Measurements from ENCODE around the gene VBP1.

The VBP1 gene

DNA sequence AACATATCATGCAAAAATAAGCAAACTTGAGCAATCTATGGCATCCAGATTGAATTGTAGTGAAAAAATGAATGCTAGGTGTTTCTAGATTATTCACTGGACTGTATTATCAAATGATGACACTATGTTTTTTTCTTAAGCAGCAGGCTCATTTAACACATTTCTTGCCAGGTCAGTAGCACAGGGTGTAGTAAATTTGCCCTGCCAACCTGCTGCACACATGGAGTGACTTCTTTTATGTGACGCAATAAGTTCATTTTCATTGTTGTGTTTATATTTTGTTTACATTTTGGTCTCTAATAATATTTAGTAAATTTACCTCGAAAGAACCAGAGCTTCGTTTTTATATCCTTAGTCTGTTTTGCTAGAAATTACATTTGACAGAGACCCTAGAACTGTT, 9.5 kb downstream of the VBP1 start:
- Mint-ChIP-seq H3K27me3 (ENCODE audit: low read depth, poor library complexity) (no peaks in the 10 kb centered on the region), H3K4me3 (no peak overlapping the region)
- TF ChIP-seq, protein P1, sequence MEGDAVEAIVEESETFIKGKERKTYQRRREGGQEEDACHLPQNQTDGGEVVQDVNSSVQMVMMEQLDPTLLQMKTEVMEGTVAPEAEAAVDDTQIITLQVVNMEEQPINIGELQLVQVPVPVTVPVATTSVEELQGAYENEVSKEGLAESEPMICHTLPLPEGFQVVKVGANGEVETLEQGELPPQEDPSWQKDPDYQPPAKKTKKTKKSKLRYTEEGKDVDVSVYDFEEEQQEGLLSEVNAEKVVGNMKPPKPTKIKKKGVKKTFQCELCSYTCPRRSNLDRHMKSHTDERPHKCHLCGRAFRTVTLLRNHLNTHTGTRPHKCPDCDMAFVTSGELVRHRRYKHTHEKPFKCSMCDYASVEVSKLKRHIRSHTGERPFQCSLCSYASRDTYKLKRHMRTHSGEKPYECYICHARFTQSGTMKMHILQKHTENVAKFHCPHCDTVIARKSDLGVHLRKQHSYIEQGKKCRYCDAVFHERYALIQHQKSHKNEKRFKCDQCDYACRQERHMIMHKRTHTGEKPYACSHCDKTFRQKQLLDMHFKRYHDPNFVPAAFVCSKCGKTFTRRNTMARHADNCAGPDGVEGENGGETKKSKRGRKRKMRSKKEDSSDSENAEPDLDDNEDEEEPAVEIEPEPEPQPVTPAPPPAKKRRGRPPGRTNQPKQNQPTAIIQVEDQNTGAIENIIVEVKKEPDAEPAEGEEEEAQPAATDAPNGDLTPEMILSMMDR (IDR thresholded peaks at IDR 0.05), result no peak

DNA sequence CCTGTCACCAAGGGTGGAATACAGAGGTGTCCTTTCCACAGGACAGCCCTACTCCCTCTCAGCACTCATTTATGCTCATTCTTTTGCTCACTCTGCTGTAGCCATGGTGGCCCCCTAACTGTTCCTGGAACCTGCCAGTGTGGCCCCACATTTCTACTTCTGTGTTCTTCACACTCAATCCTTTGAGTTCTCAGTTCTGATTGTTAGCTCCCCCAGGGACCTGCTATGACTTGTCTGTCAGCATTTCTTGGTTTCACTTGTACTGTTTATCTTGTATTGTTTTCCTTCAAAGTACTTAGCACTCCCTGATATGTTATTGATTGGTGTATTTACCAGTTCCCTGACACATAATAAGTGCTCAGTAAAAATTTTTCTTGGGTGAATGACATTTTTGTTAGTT, 14.9 kb downstream of the VBP1 start:
- H3K9me3 Mint-ChIP-seq, result peaks cover 28% of the 10 kb centered on the region
- no peak for DNase-seq
- H3K4me3 Mint-ChIP-seq, result no peak overlapping the region
- H3K4me1 Mint-ChIP-seq, result no peaks in the 10 kb centered on the region
- H3K36me3 Mint-ChIP-seq (ENCODE audit: low read depth), result peaks cover 43% of the 10 kb centered on the region
- TF ChIP-seq, protein P1 (IDR thresholded peaks at IDR 0.05), result no peak
- no peaks in the 10 kb centered on the region for H3K27me3 Mint-ChIP-seq (ENCODE audit: low read depth, poor library complexity)
- no peak overlapping the region for H3K27ac Mint-ChIP-seq

More for the DNA sequence above, 9.5 kb downstream of the VBP1 start:
- no peak overlapping the region for H3K27ac Mint-ChIP-seq
- peaks cover 60% of the 10 kb centered on the region for H3K9me3 Mint-ChIP-seq
- H3K36me3 Mint-ChIP-seq (ENCODE audit: low read depth), result peaks cover 78% of the 10 kb centered on the region
- DNase-seq, result no peak
- H3K4me1 Mint-ChIP-seq, result no peaks in the 10 kb centered on the region

DNA sequence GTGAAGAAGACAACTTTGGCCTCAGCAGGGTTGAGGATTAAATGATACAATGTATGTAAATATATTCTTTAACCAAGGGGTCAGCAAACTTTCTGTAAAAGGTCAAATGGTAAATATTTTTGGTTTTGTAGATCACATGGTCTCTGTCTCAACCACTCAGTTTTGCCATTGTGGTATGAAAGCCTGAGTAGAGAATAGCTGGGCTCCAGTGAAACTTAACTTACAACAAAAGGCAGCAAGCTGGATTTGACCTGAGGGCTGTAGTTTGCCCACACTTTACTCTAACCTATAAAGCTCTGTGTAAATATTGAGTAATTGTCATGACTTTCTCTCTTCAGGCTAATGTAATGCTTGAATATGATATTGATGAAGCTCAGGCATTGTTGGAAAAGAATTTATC, 19.6 kb downstream of the VBP1 start:
- Mint-ChIP-seq H3K9me3 (peaks cover 19% of the 10 kb centered on the region), H3K4me3 (no peak overlapping the region), H3K27ac (no peak overlapping the region), H3K36me3 (ENCODE audit: low read depth) (peaks cover 34% of the 10 kb centered on the region), H3K27me3 (ENCODE audit: low read depth, poor library complexity) (no peaks in the 10 kb centered on the region), H3K4me1 (no peaks in the 10 kb centered on the region)
- TF ChIP-seq, protein P1 (IDR thresholded peaks at IDR 0.05), result no peak
- DNase-seq, result no peak

DNA sequence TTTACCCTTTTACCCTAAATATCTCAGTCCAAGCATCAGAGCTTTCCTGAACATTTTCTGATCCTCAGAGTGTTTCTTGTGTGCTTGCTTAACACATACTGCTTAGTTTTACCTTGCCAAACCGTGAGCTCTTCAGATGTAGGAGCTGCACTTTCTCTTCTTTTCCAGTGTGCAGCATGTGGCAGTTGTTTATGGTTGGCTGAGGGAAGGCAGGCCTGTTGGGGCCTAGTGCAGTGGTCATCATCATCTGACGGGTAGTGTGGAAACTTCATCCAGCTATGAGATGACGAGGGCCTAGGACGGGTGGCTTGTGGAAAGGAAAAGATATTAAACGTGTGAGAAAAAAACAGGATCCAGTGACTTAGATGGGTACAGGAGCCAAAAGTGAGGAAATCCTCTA, 21.5 kb downstream of the VBP1 start:
- H3K4me1 Mint-ChIP-seq, result no peaks in the 10 kb centered on the region
- no peaks in the 10 kb centered on the region for H3K27me3 Mint-ChIP-seq (ENCODE audit: low read depth, poor library complexity)
- no peak for DNase-seq
- TF ChIP-seq, protein P1 (IDR thresholded peaks at IDR 0.05), result no peak
- peak overlapping the region; percentile 23 for H3K27ac Mint-ChIP-seq
- H3K36me3 Mint-ChIP-seq (ENCODE audit: low read depth), result peaks cover 28% of the 10 kb centered on the region
- H3K9me3 Mint-ChIP-seq, result peaks cover 18% of the 10 kb centered on the region
- no peak overlapping the region for H3K4me3 Mint-ChIP-seq

DNA sequence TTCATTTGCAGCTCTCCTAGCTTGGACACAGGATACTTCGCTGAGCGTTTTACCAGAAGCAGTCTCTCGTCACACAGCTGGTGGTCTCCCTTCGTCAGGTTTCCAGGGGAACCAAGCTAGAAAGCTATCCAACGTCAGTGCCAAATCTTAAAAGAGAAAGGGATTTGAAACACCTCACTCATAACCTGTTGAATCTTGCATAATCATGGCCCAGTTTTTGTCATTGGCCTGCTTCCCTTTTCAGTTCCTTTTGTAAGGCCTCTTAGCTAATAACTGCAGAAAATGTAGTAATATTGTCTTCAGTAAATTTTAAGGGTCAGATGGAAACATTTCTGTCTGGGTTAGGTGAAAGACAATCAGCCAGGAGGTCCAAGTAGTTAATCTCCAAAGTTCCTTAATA, 26.0 kb downstream of the VBP1 start:
- H3K36me3 Mint-ChIP-seq (ENCODE audit: low read depth), result peaks cover 19% of the 10 kb centered on the region
- DNase-seq, result no peak
- H3K27me3 Mint-ChIP-seq (ENCODE audit: low read depth, poor library complexity), result no peaks in the 10 kb centered on the region
- no peak overlapping the region for H3K27ac Mint-ChIP-seq
- peaks cover 8% of the 10 kb centered on the region for H3K4me1 Mint-ChIP-seq
- H3K9me3 Mint-ChIP-seq, result peaks cover 20% of the 10 kb centered on the region
- TF ChIP-seq, protein P1 (IDR thresholded peaks at IDR 0.05), result no peak
- no peak overlapping the region for H3K4me3 Mint-ChIP-seq

DNA sequence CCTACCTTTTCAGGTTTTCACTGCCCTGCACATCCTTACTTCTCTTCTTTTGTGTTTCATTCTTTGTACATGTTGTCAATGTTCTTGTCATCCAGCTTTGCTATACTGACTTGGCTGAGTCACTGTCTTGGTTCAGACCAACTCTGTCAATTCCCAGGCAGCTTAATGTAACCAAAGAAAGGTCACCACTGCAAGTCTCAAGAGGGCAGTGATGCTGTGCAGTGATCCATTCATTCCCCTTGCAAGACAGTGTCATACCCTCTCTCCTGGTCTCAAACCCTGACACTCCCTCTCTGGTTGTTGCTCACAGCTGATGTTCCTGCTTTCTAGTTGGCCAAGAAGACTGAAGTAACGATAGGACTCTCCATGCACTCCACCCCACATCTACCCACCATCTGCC, 30.5 kb downstream of the VBP1 start:
- no peak for DNase-seq
- Mint-ChIP-seq H3K4me3 (no peak overlapping the region), H3K27me3 (ENCODE audit: low read depth, poor library complexity) (no peaks in the 10 kb centered on the region), H3K4me1 (peaks cover 19% of the 10 kb centered on the region), H3K27ac (peak overlapping the region; percentile 2), H3K36me3 (ENCODE audit: low read depth) (peaks cover 6% of the 10 kb centered on the region), H3K9me3 (peaks cover 28% of the 10 kb centered on the region)
- TF ChIP-seq, protein P1 (IDR thresholded peaks at IDR 0.05), result no peak
